ENCODE data around the gene GALR2.
"Not testable (repeated sequence)": the region's sequence is repeated elsewhere in the genome, so short reads cannot be mapped to it uniquely, and the experiment has no call there.

Gene GALR2

DNA sequence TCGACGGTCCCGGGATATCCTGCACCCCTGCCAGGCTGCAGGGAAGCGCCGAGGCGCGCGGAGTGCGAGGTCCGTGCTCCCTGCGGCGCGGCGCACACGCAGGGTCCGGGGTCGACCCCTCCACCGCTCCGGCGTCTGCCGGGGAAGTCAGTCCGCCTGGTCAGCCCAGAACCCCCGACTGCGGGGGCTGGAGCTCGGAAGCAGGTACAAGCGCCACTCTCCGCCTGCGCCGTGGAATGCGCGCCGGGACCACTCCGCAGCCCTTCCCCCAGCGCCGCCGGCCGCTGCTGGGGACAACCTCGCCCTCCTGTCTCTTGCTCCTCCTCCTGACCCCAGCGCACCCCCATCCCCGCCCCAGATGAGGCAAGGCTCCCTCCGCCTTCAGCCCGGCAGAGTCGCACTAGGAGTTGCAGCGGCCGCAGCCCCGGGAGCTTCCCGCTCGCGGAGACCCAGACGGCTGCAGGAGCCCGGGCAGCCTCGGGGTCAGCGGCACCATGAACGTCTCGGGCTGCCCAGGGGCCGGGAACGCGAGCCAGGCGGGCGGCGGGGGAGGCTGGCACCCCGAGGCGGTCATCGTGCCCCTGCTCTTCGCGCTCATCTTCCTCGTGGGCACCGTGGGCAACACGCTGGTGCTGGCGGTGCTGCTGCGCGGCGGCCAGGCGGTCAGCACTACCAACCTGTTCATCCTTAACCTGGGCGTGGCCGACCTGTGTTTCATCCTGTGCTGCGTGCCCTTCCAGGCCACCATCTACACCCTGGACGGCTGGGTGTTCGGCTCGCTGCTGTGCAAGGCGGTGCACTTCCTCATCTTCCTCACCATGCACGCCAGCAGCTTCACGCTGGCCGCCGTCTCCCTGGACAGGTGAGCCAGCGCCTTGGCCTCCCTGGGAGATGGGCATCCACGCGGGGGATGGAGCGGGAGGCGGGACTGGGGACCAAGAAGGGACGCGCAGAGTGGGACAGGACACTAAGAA lies at the start of gene GALR2:
TSS of gene GALR2 (plus strand) at position 392 of the 974 bp plus-strand sequence. CDS start at position 495, 103 bp downstream.
- DNase-seq, result no peak

- no peak for DNase-seq
These were observed 49.3 kb upstream of the GALR2 start for GRCh38 chr17:76025294-76025693.

DNA sequence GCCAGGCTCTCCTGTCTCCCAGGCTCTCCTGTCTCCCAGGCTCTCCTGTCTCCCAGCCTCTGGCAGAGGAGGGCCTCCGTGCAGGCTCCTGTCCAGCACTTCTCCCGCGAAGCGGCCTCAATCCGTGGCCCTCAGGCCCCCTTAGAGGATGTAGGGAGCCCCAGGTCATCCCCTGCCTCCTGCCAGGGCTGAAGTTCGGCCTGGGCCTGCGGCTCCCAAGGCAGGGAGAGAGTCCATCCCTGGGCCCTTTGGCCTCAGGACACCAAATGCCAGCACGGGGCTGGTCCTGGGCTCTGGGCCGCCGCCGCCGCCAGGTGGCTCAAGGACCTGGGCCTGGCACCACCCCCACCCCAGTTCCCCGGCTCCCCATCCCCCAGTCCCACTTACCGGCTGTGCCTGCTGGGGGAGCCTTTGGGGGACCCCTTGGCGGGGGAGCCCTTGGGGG lies 47.8 kb upstream of the GALR2 start:
- DNase-seq, result no peak

DNA sequence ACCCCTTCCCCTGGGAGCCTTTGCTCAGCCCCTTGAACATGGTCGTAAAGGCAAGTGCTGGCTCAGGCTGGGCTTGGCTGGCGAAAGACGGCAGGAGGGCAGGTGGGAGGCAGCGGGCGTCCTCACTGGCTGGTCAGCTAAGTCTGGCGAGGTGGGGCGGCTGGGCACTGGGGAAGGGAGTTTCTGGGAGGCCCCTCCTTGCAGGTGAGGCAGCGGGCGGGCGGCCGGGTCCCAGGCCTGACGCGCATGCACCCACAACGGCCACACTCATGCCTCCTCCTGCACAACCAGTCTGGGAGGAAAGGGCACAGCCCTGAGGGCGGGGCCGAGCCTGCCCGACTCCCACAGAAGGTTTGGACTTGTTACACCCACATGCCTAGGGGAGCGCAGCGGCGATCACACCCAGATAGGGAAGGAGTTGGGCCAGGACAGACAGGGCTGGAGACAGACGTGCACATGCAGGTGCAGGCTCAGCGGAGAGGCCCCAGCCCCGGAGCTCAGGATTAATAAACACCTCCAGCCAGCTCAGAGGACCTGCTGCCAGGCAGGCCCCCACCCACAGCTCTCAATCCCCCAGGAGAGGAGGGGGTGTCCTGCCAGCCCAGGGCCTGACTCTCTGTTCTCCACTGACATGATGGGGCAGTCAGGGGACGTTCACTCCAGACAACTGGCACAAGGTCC lies 47.3 kb upstream of the GALR2 start, which contains the start of gene EVPL:
TSS of gene EVPL (minus strand) at position 148 of the 681 bp plus-strand sequence. CDS start at position 40, 108 bp downstream.
- no peak for DNase-seq

DNA sequence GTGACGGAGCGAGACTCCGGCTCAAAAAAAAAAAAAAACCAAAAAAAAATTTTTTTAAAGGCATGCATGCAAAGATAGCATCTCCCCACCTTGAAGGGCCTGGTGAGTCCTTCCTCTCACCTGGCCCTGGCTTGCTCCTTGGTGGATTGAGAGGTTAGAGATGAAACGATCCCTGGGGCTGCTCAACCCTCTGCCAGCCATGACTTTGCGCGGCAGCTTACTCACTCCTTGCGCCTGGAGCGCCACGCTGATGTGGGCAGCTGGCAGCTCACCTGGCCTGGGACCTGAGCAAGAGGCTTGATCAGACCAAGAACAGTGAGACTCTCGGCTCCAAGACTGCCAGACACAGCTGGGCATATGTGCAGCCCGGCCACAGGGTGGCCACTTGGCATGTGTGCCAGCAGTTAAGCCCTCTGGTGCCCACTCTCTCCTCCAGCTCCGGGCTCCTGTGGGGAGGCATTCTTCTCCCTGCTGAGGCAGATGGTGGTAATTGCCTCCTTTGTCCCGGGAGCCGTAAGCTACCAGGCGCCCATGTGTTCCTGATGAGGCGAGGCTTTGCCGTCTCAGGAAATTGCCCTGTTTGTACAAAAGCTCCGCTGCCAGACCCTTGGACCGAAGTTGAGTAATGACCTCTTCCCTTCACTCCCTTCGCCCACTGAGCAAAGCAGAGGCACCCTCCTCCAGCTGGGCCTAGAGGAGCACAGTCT lies 42.4 kb upstream of the GALR2 start:
- no peak for DNase-seq

DNA sequence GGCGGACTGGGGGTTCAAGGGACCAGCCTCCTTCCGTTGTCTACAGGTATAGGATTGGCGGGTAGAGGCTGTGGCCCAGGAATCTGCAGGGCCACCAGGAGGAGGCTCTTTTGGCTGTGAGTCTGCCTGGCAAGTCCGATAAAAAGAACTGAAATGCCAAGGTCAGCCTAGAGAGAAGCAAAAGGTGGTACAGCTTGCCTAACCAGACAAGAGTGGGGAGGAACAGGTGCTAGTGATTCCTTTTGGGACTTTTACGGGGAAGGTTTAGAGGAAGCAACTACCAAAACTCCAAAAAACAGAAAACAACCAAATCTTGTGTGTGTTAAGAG lies 41.8 kb upstream of the GALR2 start:
- DNase-seq, result no peak

DNA sequence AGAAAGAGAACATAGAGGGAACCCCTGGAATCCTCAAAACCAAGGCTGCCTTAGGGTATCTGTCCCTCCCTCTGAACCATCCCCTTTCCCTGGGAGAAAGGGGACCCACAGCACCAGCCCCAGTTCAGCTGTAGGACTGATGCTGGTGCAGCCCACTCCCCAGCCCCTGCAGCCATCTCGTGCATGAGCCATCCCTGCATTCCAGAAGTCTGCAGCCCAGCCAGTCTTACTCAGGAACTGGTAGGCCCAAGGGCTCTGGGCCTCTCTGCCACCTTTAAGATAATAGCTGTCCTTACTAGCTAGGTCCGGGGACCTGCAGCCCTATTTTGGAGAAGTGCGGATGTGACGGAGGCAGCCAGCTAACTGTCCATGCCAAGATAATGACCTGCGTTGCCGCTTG lies 41.4 kb upstream of the GALR2 start:
- no peak for DNase-seq

DNA sequence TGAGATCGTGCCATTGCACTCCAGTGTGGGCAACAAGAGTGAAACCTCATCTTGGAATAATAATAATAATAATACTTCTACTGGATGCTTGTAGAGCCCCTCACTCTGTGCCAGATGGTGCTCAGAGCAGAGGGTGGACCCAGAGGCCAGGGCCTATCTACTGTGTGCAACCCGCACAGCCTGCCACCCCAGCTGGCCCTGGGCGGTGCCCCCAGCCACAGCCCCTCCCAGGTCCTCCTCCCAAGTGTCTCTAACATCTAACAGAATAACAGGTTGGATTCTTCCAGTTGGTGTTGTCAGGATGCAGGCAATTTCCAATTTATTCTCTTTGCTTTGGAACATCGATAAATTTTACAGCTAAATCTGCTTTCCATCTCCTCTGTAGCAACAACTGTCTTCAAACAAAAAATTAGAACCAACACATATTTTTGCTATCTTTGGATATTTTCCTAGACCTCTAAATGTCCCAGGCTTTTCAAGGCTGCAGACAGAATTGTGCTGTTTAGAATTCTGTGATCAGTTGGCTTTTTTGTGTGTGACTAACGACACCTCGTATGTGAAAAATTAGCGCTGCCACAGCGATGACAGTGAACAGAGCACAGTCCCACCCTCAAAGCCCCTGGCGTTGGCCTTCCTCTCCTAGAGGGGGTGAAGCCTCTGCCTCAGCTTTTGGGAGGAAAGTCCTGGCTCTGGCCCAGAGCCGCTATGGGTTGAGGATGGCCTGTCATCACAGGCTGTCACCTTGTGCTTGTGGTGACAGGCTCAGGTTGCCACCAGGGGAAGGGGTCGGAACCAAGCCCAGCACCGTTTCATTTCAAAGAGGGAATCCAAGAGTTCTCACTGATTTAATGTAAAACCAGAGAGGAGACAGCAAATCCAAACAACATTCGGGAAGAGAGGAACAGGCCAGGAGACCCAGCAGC lies 39.9 kb upstream of the GALR2 start:
- no peak for DNase-seq

DNA sequence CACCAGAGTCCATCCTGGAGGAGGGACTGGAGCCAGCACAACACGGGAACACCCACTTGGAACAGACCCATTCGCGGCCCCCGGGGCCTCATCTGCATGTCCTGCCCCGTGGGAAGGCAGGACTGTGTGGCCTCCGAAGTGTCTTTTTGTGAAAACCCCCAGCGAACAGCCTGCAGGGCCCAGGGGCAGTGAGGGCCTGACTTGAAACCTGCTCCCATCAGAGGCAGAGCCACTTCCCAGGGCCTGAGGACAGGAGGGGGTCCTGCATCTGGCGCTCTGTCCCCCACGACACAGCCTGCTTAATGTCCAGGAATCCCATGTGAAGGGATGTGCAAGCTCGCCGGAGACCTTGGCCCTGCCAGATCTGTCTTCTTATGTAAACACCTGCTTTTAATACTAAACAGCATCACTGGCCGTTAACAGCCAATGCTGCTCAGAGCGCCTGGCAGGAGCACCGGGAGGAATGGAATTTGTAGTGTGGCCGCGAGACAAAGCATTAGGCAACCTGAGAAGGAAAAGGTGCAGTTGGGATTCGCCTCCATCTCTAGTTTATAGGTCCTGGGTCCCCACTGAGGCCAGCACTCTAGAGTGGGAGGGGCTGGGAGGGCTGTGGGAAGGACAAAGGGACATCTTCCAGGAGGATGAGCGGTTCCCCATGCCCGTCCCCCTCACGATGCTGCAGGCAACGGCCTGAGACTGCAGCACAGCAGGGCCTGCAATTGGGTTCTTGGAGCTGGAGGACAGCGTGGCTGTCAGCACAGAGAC lies 37.9 kb upstream of the GALR2 start:
- no peak for DNase-seq

- DNase-seq, result no peak
These were observed 36.5 kb upstream of the GALR2 start for GRCh38 chr17:76038050-76038449.

GRCh38 chr17:76039121-76039520 lies 35.5 kb upstream of the GALR2 start:
- DNase-seq, result no peak

DNA sequence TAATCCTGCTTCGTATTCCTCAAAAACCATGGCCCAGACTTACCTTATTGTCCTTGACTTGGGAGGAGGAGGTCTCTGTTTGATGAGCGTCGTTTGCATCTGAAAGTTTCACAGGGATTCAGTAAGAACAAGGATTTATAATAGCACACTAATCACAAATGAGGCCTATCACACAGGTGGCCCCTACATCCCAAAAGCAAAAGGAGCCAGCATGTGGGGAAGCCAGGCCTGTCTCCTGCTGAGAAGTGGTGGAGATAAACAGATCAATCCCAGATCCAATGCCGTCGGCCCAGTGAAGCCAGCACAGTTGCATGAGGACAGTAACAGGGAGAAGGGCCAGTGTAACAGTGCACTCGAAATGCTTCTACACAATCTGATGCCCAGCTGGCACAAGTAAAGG lies 34.2 kb upstream of the GALR2 start:
- no peak for DNase-seq

GRCh38 chr17:76042868-76043267 lies 31.7 kb upstream of the GALR2 start:
- not testable (repeated sequence) for DNase-seq

GRCh38 chr17:76044475-76045007 lies 30.0 kb upstream of the GALR2 start:
- not testable (repeated sequence) for DNase-seq

- DNase-seq, result no peak
These were observed 28.5 kb upstream of the GALR2 start for GRCh38 chr17:76046064-76046463.

DNA sequence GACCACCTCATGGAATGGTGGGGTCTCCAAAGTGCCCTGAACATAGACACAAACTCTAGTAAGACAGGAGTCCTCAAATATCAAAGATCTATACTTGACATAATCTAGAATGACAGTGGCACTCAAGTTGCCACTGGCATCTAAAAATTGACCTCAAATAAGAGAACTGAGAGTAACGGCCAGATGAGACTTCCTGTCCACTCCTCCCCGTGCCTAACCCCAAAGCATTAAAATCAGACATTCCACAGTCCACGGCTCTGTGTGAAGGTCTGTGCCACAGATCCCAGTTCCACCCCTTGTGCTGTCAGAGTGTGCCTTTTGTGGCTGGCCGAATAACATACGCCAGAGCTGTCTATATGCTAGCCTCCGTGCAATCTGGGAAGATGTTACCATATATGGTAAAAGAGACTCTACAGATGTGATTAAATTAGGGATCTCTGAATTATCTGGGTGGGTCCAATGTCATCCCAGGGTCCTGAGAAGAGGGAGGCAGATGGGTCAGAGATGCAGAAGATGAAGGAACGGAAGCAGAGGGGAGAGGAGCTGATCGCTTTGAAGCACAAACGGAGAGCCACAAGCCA lies 26.5 kb upstream of the GALR2 start:
- DNase-seq, result no peak

DNA sequence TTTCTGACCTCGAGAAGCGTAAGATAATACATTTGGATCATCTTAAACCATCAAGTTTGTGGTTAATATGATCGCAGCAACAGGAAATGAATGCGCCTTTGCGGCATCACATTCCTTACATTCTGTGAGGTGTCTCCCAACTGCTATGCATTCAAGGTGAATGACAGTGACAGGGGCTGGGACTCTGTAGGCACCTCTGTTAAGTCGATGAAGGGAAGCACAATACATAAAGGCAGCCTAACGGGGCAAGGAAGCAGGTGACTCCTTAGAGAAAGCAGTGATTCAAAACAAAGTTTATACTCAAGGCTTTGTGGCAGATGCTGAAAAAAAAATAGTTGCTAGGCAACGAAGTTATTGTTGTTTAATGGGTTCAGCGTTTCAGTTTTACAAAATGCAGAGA lies 25.9 kb upstream of the GALR2 start:
- no peak for DNase-seq

DNA sequence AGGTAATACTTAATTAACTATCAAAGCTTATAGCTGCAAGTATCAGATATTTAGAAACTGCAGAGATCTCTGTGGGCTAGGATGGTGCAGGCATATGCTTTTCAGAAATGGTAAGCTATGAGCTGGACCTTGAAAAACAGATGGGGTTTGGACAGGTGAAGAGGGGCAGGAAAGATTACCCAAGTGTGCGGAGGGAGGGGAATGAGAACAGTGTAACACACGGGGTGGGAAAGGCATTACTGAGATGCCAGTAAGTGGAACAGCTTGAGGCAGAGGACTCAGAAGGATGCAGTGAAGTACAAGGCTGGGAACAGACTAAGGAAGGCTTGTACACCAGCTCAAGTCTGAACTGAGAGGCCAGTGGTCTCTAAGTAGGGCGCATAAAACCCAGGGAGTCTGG lies 25.3 kb upstream of the GALR2 start:
- no peak for DNase-seq

DNA sequence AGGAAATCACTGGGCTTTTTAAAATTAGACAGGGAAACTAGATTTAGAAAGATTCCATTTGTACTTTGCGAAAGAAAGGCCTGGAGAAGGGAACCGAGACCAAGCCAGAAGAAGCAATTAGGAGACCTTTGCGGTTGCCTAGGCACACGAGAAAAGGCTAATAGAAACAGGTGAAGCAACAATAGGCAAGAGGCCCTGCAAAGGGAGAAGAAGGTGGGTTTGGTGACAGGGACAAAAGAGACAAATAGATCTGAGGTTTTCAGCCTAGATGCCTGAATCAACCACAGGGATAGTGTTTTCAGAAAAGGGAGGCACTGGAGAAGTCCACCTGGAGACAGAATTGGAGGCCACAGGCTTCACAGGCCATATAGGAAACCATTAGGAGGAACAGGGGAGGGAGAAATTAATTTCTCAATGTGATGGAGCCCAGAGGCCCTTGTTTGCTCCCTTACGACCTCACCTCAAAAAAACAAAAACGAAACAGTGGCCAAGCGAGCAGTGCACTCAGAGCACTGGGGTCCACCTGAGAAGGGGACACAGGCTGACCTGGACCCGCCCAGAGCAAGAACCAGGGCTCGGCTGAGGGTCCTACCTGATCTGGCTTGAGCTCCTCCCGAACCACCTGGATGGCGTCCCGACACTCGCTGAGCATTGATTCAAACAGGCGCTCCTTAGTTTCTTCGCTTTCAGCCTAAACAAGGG lies 24.6 kb upstream of the GALR2 start:
- no peak for DNase-seq
